H9 (cell line): ENCODE data around the gene FRAS1. TPM values are rescaled to one million over a fixed set of nuclear protein-coding genes. Genes with fewer than 3 reads are reported as not detected.

Source experiments
- DNase-seq: peaks from one replicate; pipeline ENCODE4 v3.0.0-alpha.2; 2017
- H2AFZ ChIP-seq: one replicate; pipeline ENCODE4 v1.6.1; 2013; ENCODE audit warnings: mild to moderate bottlenecking, low read length, control low read depth, moderate library complexity
- H2AK5ac ChIP-seq: 2 replicates; pipeline ENCODE4 v1.6.1; 2013; ENCODE audit warnings: low read length, control low read depth, mixed read lengths; ENCODE audit not compliant: insufficient read length
- H2BK120ac ChIP-seq: one replicate; pipeline ENCODE4 v1.6.1; 2013; ENCODE audit warnings: low read depth, mild to moderate bottlenecking, low read length, control low read depth, inconsistent platforms; ENCODE audit not compliant: poor library complexity, severe bottlenecking
- H2BK12ac ChIP-seq: 2 replicates; pipeline ENCODE4 v1.6.1; 2013; ENCODE audit warnings: low read length, control low read depth, mixed read lengths, low read depth; ENCODE audit not compliant: insufficient read length
- H2BK15ac ChIP-seq: 2 replicates; pipeline ENCODE4 v1.6.1; 2013; ENCODE audit warnings: low read depth, low read length, control low read depth
- H2BK20ac ChIP-seq: one replicate; pipeline ENCODE4 v1.6.1; 2013; ENCODE audit warnings: low read depth, mild to moderate bottlenecking, low read length, control low read depth, inconsistent platforms; ENCODE audit not compliant: poor library complexity, severe bottlenecking
- H2BK5ac ChIP-seq: 2 replicates; pipeline ENCODE4 v1.6.1; 2013; ENCODE audit warnings: low read length, control low read depth, mixed read lengths; ENCODE audit not compliant: insufficient read length
- H3K14ac ChIP-seq: 2 replicates; pipeline ENCODE4 v1.6.1; 2013; ENCODE audit warnings: low read length, control low read depth; ENCODE audit not compliant: insufficient read depth
- H3K18ac ChIP-seq: 2 replicates; pipeline ENCODE4 v1.6.1; 2013; ENCODE audit warnings: low read depth, mild to moderate bottlenecking, mixed read lengths, low read length, control low read depth; ENCODE audit not compliant: insufficient read length
- H3K23ac ChIP-seq: 2 replicates; pipeline ENCODE4 v1.6.1; 2013; ENCODE audit warnings: low read length, control low read depth, mixed read lengths, low read depth; ENCODE audit not compliant: insufficient read length
- H3K23me2 ChIP-seq: 2 replicates; pipeline ENCODE4 v1.6.1; 2013; ENCODE audit warnings: low read depth, mild to moderate bottlenecking, mixed read lengths, low read length, control low read depth; ENCODE audit not compliant: insufficient read length, poor library complexity, severe bottlenecking
- H3K27ac ChIP-seq: 2 replicates; pipeline ENCODE4 v1.5.1; 2013; ENCODE audit warnings: low read length, control low read depth, mixed read lengths, low read depth; ENCODE audit not compliant: insufficient read length
- H3K27me3 ChIP-seq: 2 replicates; pipeline ENCODE4 v1.6.1; 2013; ENCODE audit warnings: low read length, control low read depth, inconsistent platforms; ENCODE audit not compliant: insufficient read depth
- H3K4ac ChIP-seq: 2 replicates; pipeline ENCODE4 v1.6.1; 2013; ENCODE audit warnings: low read depth, mild to moderate bottlenecking, control low read depth, inconsistent platforms, low read length, moderate library complexity
- H3K4me1 ChIP-seq: 2 replicates; pipeline ENCODE4 v1.6.1; 2013; ENCODE audit warnings: low read length, control low read depth, inconsistent platforms; ENCODE audit not compliant: insufficient read depth
- H3K4me2 ChIP-seq: 2 replicates; pipeline ENCODE4 v1.6.1; 2013; ENCODE audit warnings: low read length, control low read depth, mixed read lengths; ENCODE audit not compliant: insufficient read length, insufficient read depth
- H3K56ac ChIP-seq: 2 replicates; pipeline ENCODE4 v1.6.1; 2013; ENCODE audit warnings: low read depth, mild to moderate bottlenecking, mixed read lengths, low read length, control low read depth; ENCODE audit not compliant: insufficient read length
- H3K79me1 ChIP-seq: 2 replicates; pipeline ENCODE4 v1.6.1; 2013; ENCODE audit warnings: low read depth, mild to moderate bottlenecking, moderate library complexity, low read length, control low read depth, inconsistent platforms; ENCODE audit not compliant: insufficient read depth, poor library complexity, severe bottlenecking
- H3K79me2 ChIP-seq: 2 replicates; pipeline ENCODE4 v1.6.1; 2013; ENCODE audit warnings: low read length, control low read depth, inconsistent platforms; ENCODE audit not compliant: insufficient read depth
- H3K9ac ChIP-seq: 2 replicates; pipeline ENCODE4 v1.6.1; 2013; ENCODE audit warnings: low read length, control low read depth, mixed read lengths; ENCODE audit not compliant: insufficient read length; ENCODE audit errors: extremely low read depth
- H3K9me3 ChIP-seq: one replicate; pipeline ENCODE4 v1.6.1; 2013; ENCODE audit warnings: low read depth, low read length, inconsistent platforms; ENCODE audit not compliant: control insufficient read depth
- H3T11ph ChIP-seq: one replicate; pipeline ENCODE4 v1.6.1; 2013; ENCODE audit warnings: mild to moderate bottlenecking, low read length, control low read depth, inconsistent platforms
- H4K20me1 ChIP-seq: one replicate; pipeline ENCODE4 v1.6.1; 2013; ENCODE audit not compliant: control insufficient read depth, insufficient read length, insufficient read depth
- H4K5ac ChIP-seq: 2 replicates; pipeline ENCODE4 v1.6.1; 2013; ENCODE audit warnings: low read depth, mild to moderate bottlenecking, mixed read lengths, low read length, control low read depth; ENCODE audit not compliant: insufficient read length
- H4K8ac ChIP-seq: replicated peaks from 2 replicates; pipeline ENCODE4 v1.6.1; 2013; ENCODE audit warnings: low read length, control low read depth, mixed read lengths, low read depth; ENCODE audit not compliant: insufficient read length
- H4K91ac ChIP-seq: 2 replicates; pipeline ENCODE4 v1.6.1; 2013; ENCODE audit warnings: low read depth, mild to moderate bottlenecking, moderate library complexity, mixed read lengths, low read length, control low read depth; ENCODE audit not compliant: insufficient read length
- H3K27ac Mint-ChIP-seq, 3 experiments: 2 replicates in 2 of 3; 3 replicates in 1 of 3; pipeline ENCODE4 v1.8.0; 2020 to 2021; ENCODE audit warnings: mixed read lengths in 3 of 3, mild to moderate bottlenecking in 1 of 3, moderate library complexity in 1 of 3
- H3K27me3 Mint-ChIP-seq: 2 replicates; pipeline ENCODE4 v1.8.0; 2021; ENCODE audit warnings: low read depth, mild to moderate bottlenecking, moderate library complexity, mixed read lengths
- H3K36me3 Mint-ChIP-seq, 3 experiments: 2 replicates in 2 of 3; 3 replicates in 1 of 3; pipeline ENCODE4 v1.8.0; 2020 to 2021; ENCODE audit warnings: low read depth in 3 of 3, mixed read lengths in 3 of 3; ENCODE audit not compliant: insufficient read depth in 1 of 3
- H3K4me1 Mint-ChIP-seq, 2 experiments: 2 replicates each; pipeline ENCODE4 v1.8.0; 2020; ENCODE audit warnings: mixed read lengths in 2 of 2
- H3K4me3 Mint-ChIP-seq, 2 experiments: 2 replicates in 1 of 2; 3 replicates in 1 of 2; pipeline ENCODE4 v1.8.0; 2020 to 2021; ENCODE audit warnings: mild to moderate bottlenecking in 2 of 2, mixed read lengths in 2 of 2, moderate library complexity in 1 of 2
- H3K9me3 Mint-ChIP-seq, 2 experiments: 2 replicates in 1 of 2; 3 replicates in 1 of 2; pipeline ENCODE4 v1.8.0; 2020; ENCODE audit warnings: mild to moderate bottlenecking in 2 of 2, mixed read lengths in 2 of 2, moderate library complexity in 1 of 2
- CTCF ChIP-seq: fragments of 200-600 bp; sonication (generic); conservative IDR thresholded peaks from 3 replicates; pipeline ENCODE4 v1.8.0; 2021; ENCODE audit warnings: antibody characterized with exemption, mild to moderate bottlenecking
- WGBS: extraction: QIAGEN DNeasy Blood & Tissue Kit; methylation state at CpG from one replicate; pipeline ENCODE4 v1.1.7; 2013; ENCODE audit warnings: missing lambda C conversion rate, low lambda C conversion rate, mixed read lengths; ENCODE audit not compliant: insufficient read length; ENCODE audit errors: extremely low coverage; 5-methylcytosine and 5-hydroxymethylcytosine counted together
- total RNA-seq: library from RNA; stranded (reverse); gene quantifications from 2 replicates; pipeline ENCODE4 v1.2.1, GENCODE V29; 2021

The FRAS1 gene
- total RNA-seq, 1 experiment from 2014 or later = 58.5 TPM

GRCh38 chr4:78210694-78211410, 153.7 kb downstream of the FRAS1 start:
- Mint-ChIP-seq H3K4me3 (no peak overlapping the region), H3K27me3 (no peaks in the 10 kb centered on the region), H3K27ac (no peak overlapping the region; a peak in 1 of 7 replicates), H3K36me3 (peaks cover 0 to 10% (median 6%) of the 10 kb centered on the region in 3 experiments; a peak in 3 of 7 replicates), H3K4me1 (peaks cover 24 to 27% of the 10 kb centered on the region in 2 experiments), H3K9me3 (no peaks in the 10 kb centered on the region)
- Histone ChIP-seq H4K8ac (no peak overlapping the region), H4K5ac (no peak overlapping the region), H2AK5ac (no peak overlapping the region), H2BK12ac (no peak overlapping the region), H4K91ac (no peak overlapping the region), H3K9me3 (no peaks in the 10 kb centered on the region), H3K23ac (no peak overlapping the region), H3K27me3 (no peaks in the 10 kb centered on the region), H3K56ac (no peak overlapping the region), H3K79me2 (peaks cover 5% of the 10 kb centered on the region; the same call in 1 of the 2 replicates), H3K23me2 (no peaks in the 10 kb centered on the region), H3K18ac (no peak overlapping the region), H3K4me1 (peaks cover 3% of the 10 kb centered on the region; the same call in 1 of the 2 replicates), H3T11ph (no peak overlapping the region), H2BK20ac (no peak overlapping the region), H4K20me1 (no peaks in the 10 kb centered on the region), H3K4me2 (no peak overlapping the region), H3K27ac (no peak overlapping the region), H3K14ac (no peak overlapping the region), H3K9ac (no peak overlapping the region), H2AFZ (no peak overlapping the region), H3K4ac (no peak overlapping the region), H2BK15ac (no peak overlapping the region), H3K79me1 (peaks cover 1% of the 10 kb centered on the region), H2BK5ac (no peak overlapping the region), H2BK120ac (no peak overlapping the region)
- no CpG with 5 or more reads among the region's 6 CpGs for WGBS
- no peak for TF ChIP-seq CTCF
- no peak for DNase-seq
